Measurements from ENCODE around the gene RNF111. TPM values are rescaled to one million over a fixed set of nuclear protein-coding genes. Genes with fewer than 3 reads are reported as not detected.

The RNF111 gene
- total and polyA plus RNA-seq, 2 donors from 2014 or later: 8.7 to 33.0 TPM

GRCh38 chr15:59039225-59039624, 51.8 kb downstream of the RNF111 start:
- H3K9me3 ChIP-seq (ENCODE audit: control insufficient read depth in 2 of 3, insufficient read depth in 1 of 3, low read length in 3 of 3): peaks cover 0 to 4% (median 0%) of the 10 kb centered on the region in 3 donors
- intact Hi-C loops (cut with DNase I): no loop called here
- no peaks in the 10 kb centered on the region for H3K27me3 ChIP-seq (ENCODE audit: control insufficient read depth, insufficient read depth, low read length)
- no peak overlapping the region for H3K27ac ChIP-seq (ENCODE audit: low read depth in 2 of 2, low read length in 2 of 2)
- peaks cover 0 to 4% (median 0%) of the 10 kb centered on the region in 3 donors for H3K4me1 ChIP-seq (ENCODE audit: control insufficient read depth in 2 of 3, insufficient read depth in 2 of 3, low read depth in 1 of 3, low read length in 3 of 3)
- H3K36me3 ChIP-seq (ENCODE audit: control insufficient read depth in 2 of 3, insufficient read depth in 3 of 3, low read length in 3 of 3): no peaks in the 10 kb centered on the region
- no peak for DNase-seq
- no peak for FAIRE-seq
- H3K9ac ChIP-seq (ENCODE audit: low read length in 3 of 3): no peak overlapping the region
- H3K4me3 ChIP-seq (ENCODE audit: low read length in 3 of 3): no peak overlapping the region
- TF ChIP-seq CTCF (IDR thresholded peaks at IDR 0.05; ENCODE audit: borderline replicate concordance, extremely low read depth, insufficient read depth): no peak

- no peak overlapping the region for H3K4me3 ChIP-seq (ENCODE audit: low read length in 3 of 3)
- intact Hi-C loops (cut with DNase I): no loop called here
- no peaks in the 10 kb centered on the region for H3K27me3 ChIP-seq (ENCODE audit: control insufficient read depth, insufficient read depth, low read length)
- DNase-seq: no peak
- H3K4me1 ChIP-seq (ENCODE audit: control insufficient read depth in 2 of 3, insufficient read depth in 2 of 3, low read depth in 1 of 3, low read length in 3 of 3): no peaks in the 10 kb centered on the region
- H3K27ac ChIP-seq (ENCODE audit: low read depth in 2 of 2, low read length in 2 of 2): no peak overlapping the region
- H3K9ac ChIP-seq (ENCODE audit: low read length in 3 of 3): no peak overlapping the region
- no peak for TF ChIP-seq CTCF (IDR thresholded peaks at IDR 0.05; ENCODE audit: borderline replicate concordance, extremely low read depth, insufficient read depth)
- H3K36me3 ChIP-seq (ENCODE audit: control insufficient read depth in 2 of 3, insufficient read depth in 3 of 3, low read length in 3 of 3): no peaks in the 10 kb centered on the region
- no peaks in the 10 kb centered on the region for H3K9me3 ChIP-seq (ENCODE audit: control insufficient read depth in 2 of 3, insufficient read depth in 1 of 3, low read length in 3 of 3)
- no peak for FAIRE-seq
Measured at GRCh38 chr15:59042041-59042440, 54.6 kb downstream of the RNF111 start.

- intact Hi-C loops (cut with DNase I): no loop called here
- H3K27ac ChIP-seq (ENCODE audit: low read depth in 2 of 2, low read length in 2 of 2): no peak overlapping the region
- TF ChIP-seq CTCF (IDR thresholded peaks at IDR 0.05; ENCODE audit: borderline replicate concordance, extremely low read depth, insufficient read depth): no peak
- H3K9ac ChIP-seq (ENCODE audit: low read length in 3 of 3): no peak overlapping the region
- no peaks in the 10 kb centered on the region for H3K4me1 ChIP-seq (ENCODE audit: control insufficient read depth in 2 of 3, insufficient read depth in 2 of 3, low read depth in 1 of 3, low read length in 3 of 3)
- H3K9me3 ChIP-seq (ENCODE audit: control insufficient read depth in 2 of 3, insufficient read depth in 1 of 3, low read length in 3 of 3): no peaks in the 10 kb centered on the region
- no peak for FAIRE-seq
- H3K4me3 ChIP-seq (ENCODE audit: low read length in 3 of 3): no peak overlapping the region
- no peaks in the 10 kb centered on the region for H3K27me3 ChIP-seq (ENCODE audit: control insufficient read depth, insufficient read depth, low read length)
- H3K36me3 ChIP-seq (ENCODE audit: control insufficient read depth in 2 of 3, insufficient read depth in 3 of 3, low read length in 3 of 3): peaks cover 0 to 5% (median 2%) of the 10 kb centered on the region in 3 donors
- DNase-seq: no peak
Measured at GRCh38 chr15:59048897-59049296, 61.4 kb downstream of the RNF111 start.
